HL-60/S4 (cell line): ENCODE measurements around the gene TMEM132D.

Experiments
- in situ Hi-C: fragments of 300-500 bp; cut with MboI; formaldehyde crosslinking; loops from 2 replicates; pipeline ENCODE4 v1.14.3; 2022; ENCODE audit warnings: low sequenced_read_pairs

Gene TMEM132D

DNA sequence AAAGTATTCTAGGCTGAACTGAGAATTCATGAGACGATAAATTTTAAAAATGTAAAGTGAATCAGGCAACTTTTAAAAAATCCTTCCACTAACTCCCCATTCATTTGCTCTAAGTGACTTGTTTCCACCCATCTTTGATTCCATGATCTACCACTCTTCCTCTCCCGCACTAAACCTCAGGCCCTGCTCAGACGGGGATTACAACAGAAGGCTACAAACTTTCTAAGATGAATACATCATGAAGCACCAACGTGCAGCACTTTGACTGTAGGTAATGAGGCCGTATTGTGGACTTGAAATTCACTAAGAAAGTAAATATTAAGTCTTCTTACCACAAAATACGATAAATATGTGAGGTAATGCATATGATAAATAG lies 30.0 kb downstream of the TMEM132D start:
- in situ Hi-C loops: no loop called here

GRCh38 chr12:129873111-129873832 lies 30.6 kb downstream of the TMEM132D start:
- in situ Hi-C loops: no loop called here

DNA sequence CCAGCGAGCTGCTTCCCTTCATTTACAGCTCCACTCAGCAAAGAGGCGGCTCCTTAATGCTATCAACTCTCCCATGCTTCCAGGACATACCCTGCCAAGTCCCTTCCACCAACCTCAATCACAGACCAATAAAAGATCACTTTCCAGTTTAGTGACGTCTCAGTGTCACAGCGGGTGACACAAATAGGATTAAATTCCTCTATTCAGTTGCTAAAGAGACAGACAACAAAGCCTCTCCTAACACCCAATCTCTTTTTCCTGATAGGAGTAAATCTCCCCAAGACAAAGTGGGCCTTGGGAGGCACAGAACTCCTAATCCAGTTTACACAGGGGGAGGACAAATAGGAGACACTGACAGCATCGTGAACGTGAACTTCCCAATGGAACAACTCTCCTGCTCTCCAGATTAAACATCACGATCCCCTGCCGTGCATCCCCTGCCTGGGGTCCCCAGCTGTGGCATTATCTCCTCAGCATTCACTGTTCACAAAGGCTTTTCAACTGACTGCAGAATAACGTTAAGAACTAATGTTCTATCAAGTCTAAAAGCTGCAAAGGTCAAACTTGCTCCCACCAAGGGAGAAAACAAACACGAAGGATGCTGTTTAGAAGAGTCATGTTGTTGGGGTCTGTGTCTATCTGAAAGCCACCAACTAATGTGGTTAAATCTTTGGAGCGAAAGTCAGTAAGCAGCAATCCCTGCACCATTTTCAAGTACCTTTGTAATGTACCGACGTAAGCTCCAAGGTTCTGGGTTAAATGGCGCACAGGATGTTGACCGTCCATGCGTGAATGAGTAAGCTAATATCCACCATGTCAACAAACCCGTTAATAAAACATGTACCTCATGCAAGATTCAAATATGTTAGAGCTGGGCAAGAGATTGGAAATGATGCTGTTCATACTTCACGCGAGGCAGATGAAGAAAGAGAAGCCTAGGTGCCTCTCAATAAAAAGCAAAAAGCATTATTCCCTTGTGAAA lies 31.5 kb downstream of the TMEM132D start:
- in situ Hi-C loops: no loop called here

DNA sequence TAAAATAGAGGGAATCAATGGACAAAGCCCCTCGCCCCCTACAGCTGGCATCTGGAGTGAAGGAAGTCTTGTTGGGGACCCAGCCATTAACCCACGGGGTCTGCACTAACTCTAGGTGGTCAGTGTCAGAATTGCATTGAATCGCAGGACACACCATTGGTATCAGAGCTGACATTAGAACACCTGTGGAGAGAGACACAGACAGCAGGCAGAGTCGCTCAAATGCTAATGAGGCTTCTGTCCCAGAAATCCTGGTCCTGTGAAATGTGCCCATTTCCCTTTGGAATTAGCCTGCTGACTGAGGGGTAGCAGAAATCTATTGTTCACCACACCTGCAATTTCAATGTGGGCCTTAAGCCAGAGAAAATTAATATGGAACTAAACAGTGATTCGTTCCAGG lies 33.0 kb downstream of the TMEM132D start:
- in situ Hi-C loops: no loop called here

- in situ Hi-C loops: no loop called here
Measured at GRCh38 chr12:129870136-129870535, 33.7 kb downstream of the TMEM132D start.

DNA sequence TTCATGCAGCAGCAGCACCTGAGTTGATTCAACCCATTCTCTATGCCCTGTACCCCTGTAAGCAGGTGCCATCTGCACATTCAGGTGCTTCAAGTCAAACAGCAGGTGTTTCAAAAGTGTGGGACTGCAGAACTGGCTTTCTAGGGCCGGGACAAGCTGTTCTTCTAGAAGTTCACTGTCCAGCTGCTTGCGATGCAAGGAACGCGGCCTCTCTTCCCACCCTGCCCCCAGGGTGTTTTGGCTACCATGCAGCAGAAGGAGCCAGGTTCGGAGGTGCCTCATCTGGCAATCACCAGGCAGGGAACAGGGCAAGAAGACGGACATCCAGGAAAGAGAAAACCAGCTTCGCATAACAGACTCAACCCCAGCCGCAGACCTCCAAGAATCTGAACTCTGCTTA lies 35.2 kb downstream of the TMEM132D start:
- in situ Hi-C loops: no loop called here

GRCh38 chr12:129863938-129864337 lies 39.9 kb downstream of the TMEM132D start:
- in situ Hi-C loops: no loop called here

- in situ Hi-C loops: no loop called here
Measured at GRCh38 chr12:129862561-129863175, 41.2 kb downstream of the TMEM132D start.

DNA sequence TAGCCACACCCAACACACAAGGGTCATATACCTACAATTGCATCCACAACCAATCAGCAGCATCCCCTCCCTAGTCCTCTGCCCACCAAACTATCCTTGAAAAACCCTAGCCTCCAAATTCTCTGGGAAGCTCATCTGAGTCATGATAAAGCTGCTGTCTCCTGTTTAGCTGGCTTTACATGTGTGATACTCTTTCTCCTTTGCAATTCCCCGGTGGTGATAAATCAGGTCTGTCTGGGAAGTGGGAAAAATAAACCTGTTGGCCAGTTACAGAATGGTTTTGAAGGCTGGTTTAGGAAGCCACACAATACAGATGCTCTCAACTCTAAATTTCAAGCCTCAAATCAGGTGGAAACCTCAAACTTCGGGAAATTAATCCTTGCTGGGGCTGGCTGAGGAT lies 41.9 kb downstream of the TMEM132D start:
- in situ Hi-C loops: no loop called here

DNA sequence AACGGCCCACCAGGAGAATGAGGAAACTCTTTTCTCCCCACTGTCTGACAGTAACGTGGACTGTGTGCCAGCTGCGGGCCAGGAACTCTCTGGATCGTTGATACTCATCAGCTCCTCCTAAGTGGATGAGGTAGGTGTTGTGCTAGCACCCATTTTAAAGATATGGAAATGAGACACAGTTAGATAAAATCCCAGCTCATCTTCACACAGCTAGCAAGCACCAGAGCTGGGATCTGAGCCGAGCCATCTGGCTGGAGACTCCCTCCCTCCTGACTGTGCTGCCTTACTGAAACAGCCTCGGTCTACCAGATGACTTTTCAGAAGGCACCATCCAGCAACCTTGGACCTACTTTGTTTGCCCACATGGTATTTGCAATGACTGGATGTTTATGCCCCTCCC lies 49.2 kb downstream of the TMEM132D start:
- in situ Hi-C loops: no loop called here

DNA sequence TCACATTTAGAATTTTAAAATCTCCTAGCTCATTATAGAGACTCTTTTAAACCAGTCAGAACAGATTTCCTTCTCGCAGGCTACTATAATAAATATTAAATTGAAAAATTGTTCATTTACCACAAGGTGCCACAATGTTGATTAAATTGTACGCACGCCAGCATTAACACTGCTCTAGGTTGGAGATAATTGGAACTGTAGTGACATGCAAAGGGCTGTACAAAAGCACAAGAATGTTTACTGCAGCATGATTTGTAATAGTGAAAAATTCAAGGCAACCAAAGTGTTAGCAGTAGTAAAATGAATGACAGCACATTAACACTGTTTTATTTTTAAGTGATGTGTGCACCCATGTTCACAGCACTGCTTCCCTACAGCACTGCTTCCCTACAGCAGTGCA lies 52.5 kb downstream of the TMEM132D start:
- in situ Hi-C loops: no loop called here

DNA sequence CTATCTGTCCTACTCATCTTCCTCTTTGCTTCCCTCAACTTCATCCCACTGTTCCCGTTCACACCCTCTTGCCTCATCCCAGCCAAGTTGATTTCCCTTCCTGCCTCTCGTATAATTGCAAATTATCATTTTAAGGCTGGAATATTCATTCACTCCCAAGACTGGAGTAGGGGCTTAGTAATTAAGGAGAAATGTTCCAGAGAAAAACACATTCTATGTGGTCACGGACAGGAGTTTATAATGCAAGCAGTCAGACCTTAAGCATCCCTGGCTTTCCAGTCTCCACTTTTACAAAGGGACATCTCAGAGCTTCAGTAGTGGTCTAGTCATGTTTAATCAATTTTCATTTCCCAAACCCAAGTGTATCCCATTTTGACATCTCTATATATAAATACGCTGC lies 54.9 kb downstream of the TMEM132D start:
- in situ Hi-C loops: no loop called here

DNA sequence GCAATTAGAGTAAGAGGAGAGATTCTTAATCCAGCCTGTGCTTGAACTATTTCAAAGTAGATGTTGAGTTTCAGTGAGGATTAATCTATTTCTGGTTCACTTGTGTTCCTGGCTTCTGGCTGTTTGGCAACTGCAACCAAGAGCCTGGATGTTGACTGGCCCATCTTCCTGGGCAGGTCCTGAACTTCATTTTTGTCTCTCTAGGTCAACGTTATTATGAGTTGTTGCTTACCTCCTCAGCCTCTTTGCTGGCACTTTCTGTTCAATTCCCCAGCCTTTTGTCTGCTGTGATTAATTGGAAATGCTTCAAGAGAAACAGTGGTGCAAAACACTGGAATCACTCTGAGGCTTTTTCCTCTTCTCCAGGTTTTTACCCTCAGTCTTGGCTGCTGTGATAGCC lies 56.8 kb downstream of the TMEM132D start:
- in situ Hi-C loops: no loop called here

GRCh38 chr12:129844662-129845220 lies 59.1 kb downstream of the TMEM132D start:
- in situ Hi-C loops: no loop called here

- in situ Hi-C loops: no loop called here
Measured at GRCh38 chr12:129841251-129841650, 62.6 kb downstream of the TMEM132D start.

DNA sequence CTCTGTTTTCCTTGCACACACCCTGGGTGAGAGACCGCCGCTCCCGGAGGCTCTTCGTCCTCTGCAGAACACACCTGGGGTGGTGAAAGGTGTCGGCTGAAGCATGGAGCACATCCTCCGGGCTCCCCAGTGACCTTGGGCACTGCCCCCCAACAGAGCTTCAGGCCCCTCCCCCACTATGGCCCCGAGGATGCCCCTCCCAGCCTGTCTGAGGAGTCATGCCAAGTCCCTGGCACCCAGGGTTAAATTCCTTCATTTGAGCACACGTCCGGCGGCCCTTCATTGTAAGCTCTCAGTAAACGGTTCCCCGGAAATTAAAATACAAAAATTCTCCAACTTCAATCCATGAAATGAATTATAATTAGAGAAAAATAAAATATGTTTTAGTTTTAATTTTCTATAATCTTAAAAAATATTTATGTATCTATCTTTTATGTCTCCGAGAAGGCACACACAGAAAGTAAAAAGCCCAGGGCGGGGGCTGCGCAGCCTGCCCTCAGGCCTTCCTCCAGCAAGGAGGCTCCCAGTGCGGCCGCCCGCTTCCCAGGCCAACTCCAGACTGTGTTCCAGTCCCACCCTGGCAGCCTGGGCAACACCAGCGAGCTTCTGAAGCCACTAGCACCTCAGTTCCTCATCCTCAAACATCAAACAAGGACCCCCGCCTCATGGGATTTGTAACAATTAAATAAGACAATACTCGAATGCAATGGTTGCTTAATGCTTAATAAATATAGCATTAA lies 63.5 kb downstream of the TMEM132D start:
- in situ Hi-C loops: no loop called here

GRCh38 chr12:129839679-129840078 lies 64.1 kb downstream of the TMEM132D start:
- in situ Hi-C loops: no loop called here

GRCh38 chr12:129831294-129831693 lies 72.5 kb downstream of the TMEM132D start:
- in situ Hi-C loops: no loop called here

DNA sequence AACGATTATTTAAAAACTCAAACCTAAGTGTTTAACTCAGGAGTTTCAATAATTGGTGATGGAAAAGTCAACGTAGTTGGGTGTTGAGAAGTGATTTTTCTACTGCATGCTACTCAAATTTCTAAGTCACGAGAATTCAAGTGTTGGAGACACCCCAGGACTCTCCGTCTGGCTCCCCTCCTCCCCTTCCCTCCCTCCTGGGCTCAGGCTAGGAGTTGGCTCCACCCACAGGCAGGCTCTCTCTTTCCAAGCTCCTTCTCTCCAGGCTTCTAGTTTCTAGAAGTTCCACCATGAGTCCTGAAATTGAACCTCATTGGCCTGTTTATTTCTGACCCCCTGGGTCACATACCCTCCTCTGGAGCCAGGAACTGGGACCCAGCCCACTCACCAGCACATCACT lies 73.0 kb downstream of the TMEM132D start:
- in situ Hi-C loops: no loop called here

- in situ Hi-C loops: no loop called here
Measured at GRCh38 chr12:129827866-129828384, 75.9 kb downstream of the TMEM132D start.
